ENCODE data around the gene KIF26B. TPM values are rescaled to one million over a fixed set of nuclear protein-coding genes. Genes with fewer than 3 reads are reported as not detected.
A peak's percentile ranks its signal among the peaks of the same experiment; 100 is the strongest.
"Not testable (repeated sequence)": the region's sequence is repeated elsewhere in the genome, so short reads cannot be mapped to it uniquely, and the experiment has no call there.

Gene KIF26B
- 14.3 and 14.7 TPM in 2 replicates for total RNA-seq (2014; rRNA removed; shearing (Covaris generic))

DNA sequence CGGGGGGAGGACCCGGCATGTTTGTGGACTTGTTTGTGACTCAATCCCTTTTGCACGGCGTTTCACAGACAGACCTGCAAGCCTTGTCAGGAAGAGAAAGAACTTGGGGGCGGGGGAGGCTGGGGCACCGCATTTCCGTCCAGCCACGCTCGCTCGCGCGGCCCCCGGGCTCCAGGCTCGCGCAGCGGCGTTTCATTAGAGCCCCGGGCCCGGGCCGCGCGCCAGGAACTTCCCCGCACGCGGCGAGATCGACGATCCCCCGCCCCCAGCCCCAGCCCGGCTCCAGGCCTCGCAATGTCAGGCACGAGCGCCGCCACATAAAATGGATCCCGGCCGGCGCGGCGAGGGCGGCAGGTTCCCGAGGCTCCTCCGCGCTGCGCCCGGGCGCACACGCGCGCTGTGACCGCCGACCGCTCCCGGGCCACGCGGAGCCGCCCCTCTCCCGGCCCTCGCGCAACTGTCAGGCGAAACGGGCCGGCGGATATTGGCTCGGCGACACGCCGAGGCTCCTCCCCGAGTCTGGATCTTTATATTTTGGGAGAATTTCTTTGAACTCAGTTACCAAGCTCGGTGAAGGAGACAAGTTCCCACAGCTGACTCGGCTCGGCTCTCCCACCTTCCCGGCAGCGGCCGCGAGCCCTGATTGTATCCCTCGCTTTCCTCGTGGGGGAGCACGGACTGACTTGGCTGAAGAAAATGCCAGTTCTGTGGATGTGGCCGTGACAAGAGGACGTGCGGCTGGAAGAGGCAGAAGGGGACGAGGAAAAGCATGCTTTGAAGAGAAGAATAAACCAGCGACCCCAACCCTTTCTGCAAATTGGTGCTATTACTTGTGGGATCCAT, at the start of gene KIF26B:
KIF26B (plus strand) TSS at position 557 of the 843 bp plus-strand sequence. CDS start 440 bp downstream, outside the sequence.
- DNase-seq (ENCODE audit: low spot score), result peak; percentile 78

DNA sequence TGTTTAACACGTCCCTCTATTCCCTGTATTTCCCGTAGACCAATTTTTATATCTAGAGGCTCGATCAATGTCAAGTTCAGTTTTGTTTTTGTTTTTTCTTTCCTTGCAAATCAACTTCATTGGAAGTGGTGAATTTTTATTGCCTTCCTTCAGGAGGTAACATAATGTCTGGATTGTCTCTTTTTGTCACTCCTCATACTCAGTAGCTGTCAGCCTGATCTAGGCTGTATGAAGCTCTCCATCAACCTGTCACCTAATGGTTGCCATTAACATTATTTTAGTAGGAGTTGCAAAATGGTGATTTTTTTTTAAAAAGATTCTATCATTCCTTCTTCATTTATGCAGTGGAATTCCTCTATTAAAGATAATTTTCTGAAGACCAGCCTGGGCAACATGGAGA, 49.7 kb upstream of the KIF26B start:
- no peak for DNase-seq (ENCODE audit: low spot score)

- DNase-seq (ENCODE audit: low spot score), result no peak
These were observed 48.9 kb upstream of the KIF26B start for GRCh38 chr1:245105815-245106410.

GRCh38 chr1:245107776-245108114, 47.0 kb upstream of the KIF26B start:
- no peak for DNase-seq (ENCODE audit: low spot score)

- no peak for DNase-seq (ENCODE audit: low spot score)
These were observed 46.5 kb upstream of the KIF26B start for GRCh38 chr1:245108246-245108645.

DNA sequence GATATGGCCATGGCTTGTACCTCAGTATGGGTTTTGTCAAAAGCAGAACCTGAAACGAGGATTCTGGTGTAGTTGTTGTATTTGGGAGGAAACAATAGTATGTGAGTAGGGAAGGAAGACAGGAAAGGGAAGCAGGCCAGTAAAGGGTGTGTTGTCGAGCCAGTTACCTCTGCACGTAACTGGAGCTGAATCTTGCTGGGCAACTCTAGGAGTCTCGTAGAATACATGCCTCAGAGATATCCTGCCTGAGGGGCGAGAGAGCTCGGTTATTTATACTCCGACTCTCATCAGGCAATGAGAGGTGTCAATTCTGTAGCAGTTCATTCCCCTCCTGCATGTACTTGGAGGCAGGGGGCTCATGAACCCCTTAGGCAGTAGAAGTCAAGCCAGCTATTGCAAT, 45.9 kb upstream of the KIF26B start:
- no peak for DNase-seq (ENCODE audit: low spot score)

DNA sequence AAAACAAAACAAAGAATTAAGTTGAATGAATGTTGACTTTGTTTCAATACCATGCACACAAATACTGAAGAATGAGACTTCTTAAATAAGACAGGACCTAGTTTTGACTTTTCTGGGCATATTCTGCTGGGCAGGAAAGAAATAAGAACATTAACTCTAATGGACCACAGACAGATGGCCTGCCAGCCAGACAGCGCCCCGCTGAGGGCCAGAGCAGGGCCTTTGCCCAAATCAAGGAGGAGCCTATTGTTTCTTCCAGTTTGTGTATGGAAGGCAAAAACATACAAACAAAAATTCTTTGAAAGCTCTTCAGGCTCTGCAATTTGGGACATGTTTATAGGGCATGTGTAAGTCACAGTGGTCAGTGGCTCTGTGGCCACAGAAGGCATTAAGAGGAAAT, 44.4 kb upstream of the KIF26B start:
- no peak for DNase-seq (ENCODE audit: low spot score)

DNA sequence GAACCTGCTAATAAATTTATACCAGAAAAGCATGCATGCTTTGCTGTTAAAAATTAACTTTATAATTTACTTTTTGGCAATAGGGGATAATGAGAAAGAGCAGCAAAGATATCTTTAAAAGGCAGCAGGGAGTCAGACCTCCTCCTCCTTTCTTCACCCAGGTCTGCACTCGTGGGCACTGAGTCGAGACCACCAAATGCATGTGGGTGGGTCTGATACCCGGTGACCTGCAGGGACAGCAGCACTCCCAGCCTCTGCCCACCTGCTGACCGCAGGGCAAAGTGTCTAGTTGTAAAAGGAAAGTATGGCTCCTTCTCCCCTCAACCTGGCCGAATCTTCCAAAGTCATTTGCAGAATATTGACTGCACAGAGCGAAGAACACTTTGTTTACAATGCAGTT, 43.7 kb upstream of the KIF26B start:
- DNase-seq (ENCODE audit: low spot score), result no peak

DNA sequence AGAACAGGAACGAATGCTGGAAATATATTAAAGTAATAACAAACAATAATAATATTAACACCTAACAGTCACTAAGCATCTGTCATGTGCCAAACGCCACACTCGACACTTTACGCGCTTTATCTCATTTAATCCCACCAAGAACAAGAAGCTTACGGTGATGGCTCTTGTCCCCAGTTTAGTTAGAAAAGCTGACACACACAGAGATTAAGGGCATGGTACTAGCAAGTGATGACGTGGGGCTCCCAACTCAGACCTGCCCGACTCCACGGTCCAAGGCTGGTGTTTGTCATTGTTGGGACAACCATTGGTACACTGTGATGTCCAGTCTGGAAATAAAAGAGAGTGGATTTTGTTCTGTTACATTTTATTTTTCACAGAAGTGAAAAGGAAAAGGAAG, 41.1 kb upstream of the KIF26B start:
- DNase-seq (ENCODE audit: low spot score), result no peak

GRCh38 chr1:245116131-245116530, 38.7 kb upstream of the KIF26B start:
- no peak for DNase-seq (ENCODE audit: low spot score)

GRCh38 chr1:245116751-245117150, 38.0 kb upstream of the KIF26B start:
- no peak for DNase-seq (ENCODE audit: low spot score)

DNA sequence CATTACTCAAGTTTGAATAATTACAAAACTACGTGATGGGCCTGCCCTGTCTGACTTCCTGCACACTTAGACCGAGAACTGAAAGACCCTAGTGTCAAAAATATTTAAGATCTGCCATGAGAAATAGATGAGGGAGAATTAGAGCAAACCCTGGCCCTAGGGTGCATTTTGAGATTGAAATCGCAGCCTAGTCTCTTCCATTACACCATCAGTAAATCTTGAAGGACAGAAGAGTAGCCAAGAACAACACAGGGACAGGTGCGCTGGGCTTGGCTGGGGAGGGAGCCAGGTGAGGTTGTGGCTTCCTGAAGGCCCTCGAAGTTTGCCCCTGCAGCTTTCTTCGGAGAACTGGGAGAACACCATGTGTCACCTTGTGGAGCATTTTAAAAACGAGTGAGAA, 36.7 kb upstream of the KIF26B start:
- no peak for DNase-seq (ENCODE audit: low spot score)

- DNase-seq (ENCODE audit: low spot score), result no peak
These were observed 36.0 kb upstream of the KIF26B start for GRCh38 chr1:245118806-245119205.

- DNase-seq (ENCODE audit: low spot score), result no peak
These were observed 33.3 kb upstream of the KIF26B start for GRCh38 chr1:245121523-245121922.

- no peak for DNase-seq (ENCODE audit: low spot score)
These were observed 30.5 kb upstream of the KIF26B start for GRCh38 chr1:245124241-245124640.

DNA sequence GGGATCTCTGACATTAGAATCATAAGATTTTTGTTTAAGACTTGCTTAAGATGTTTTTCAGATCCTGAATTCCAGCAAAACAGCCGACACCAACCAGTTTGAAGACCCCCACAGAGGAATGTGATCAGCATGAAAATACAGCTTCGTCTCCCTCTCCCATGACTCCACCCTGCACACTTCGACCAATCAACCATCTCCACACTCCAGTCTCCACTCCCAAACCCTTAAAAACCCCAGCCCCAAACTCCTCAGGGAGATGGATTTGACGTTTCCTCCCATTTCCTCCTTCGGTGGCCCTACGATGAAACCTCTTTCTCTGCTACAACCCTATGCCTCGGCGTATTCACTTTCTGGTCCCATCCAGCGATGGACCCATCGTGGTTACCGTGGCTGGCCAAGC, 30.1 kb upstream of the KIF26B start:
- no peak for DNase-seq (ENCODE audit: low spot score)

- no peak for DNase-seq (ENCODE audit: low spot score)
These were observed 28.3 kb upstream of the KIF26B start for GRCh38 chr1:245126530-245126929.

- DNase-seq (ENCODE audit: low spot score), result no peak
These were observed 26.2 kb upstream of the KIF26B start for GRCh38 chr1:245128381-245129101.

DNA sequence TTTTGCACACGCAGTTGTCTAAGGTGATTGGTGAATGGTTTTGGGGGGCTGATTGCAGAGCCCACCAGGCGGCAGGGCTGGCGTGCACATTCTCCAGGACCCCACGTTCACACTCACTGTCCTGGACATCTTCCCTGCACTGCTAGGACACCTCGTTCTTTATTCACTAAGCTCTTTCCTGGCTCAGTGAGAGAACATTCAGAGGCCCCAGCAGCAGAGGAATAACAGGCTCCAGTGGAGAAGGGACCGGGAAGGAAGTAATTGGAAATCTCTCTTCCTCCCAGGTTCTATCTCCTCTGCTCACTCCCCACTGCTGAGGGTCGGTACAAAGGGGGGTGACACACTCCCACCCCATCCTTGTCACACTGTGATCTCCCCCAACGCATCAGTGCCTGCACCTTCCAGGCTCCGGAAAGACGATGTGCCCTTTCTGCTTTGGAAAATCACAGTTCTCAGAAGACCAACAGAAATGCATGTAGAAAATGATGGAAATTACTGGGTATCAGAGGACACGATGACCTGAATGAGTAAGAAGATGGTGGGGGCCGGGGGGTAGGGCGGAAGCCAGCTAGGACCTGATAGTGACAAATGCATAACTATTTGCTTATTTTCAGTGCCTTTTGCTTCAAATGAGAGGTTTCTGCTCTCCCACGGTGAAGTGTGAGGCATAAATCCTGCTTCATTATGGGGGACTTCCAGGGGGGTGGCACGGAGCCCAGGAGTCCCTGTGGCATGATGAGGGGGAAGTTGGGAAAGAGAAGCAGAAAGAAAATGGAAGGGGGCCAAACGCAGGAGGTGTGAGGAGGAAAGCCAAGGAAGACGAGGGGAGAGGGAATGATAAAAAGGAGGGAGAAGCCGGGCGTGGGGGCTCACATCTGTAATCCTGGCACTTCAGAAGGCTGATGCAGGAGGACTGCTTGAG, 25.2 kb upstream of the KIF26B start:
- no peak for DNase-seq (ENCODE audit: low spot score)

DNA sequence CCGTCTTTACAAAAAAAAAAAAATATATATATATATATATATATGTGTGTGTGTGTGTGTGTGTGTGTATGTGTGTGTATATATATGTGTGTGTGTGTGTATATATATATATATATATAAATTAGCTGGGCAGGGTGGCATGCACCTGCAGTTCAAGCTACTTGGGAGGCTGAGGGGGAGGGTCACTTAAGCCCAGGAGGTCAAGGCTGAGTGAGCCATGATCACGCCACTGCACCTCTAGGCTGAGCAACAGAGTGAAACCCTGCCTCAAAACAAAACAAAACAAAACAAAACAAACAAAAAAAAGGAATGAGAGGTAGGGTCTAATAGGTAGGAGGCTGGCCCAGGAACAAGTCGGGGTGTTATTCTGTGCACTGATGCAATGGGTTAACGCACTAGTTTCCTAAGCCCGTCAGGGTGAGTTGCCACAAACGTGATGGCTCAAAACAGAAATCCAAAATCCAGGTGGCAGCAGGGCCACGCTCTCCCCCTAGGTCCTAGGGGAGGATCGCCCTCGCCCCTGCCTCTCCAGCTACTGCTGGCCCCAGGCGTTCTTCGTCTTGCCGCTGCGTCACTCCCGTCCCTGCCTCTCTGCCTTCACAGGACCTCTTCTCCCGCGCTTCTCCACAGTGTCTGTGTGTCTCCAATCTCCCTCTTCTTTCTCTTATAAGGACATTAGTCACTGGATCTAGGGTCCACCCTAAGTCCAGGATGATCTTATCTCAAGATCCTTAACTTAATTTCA, 24.3 kb upstream of the KIF26B start:
- not testable (repeated sequence) for DNase-seq (ENCODE audit: low spot score)

- no peak for DNase-seq (ENCODE audit: low spot score)
These were observed 23.8 kb upstream of the KIF26B start for GRCh38 chr1:245131026-245131393.
